Vein endothelial cell (primary cell): ENCODE data around the gene FABP3. TPM values are rescaled to one million over a fixed set of nuclear protein-coding genes. Genes with fewer than 3 reads are reported as not detected.

Experiments used
- total RNA-seq: library from RNA; depleted of rRNA; stranded (reverse); fragments of >200 nt; gene quantifications from 2 replicates; pipeline ENCODE4 v1.2.3, GENCODE V29; 2012

Gene FABP3
- 0.65 and 0.86 TPM in 2 replicates for total RNA-seq

DNA sequence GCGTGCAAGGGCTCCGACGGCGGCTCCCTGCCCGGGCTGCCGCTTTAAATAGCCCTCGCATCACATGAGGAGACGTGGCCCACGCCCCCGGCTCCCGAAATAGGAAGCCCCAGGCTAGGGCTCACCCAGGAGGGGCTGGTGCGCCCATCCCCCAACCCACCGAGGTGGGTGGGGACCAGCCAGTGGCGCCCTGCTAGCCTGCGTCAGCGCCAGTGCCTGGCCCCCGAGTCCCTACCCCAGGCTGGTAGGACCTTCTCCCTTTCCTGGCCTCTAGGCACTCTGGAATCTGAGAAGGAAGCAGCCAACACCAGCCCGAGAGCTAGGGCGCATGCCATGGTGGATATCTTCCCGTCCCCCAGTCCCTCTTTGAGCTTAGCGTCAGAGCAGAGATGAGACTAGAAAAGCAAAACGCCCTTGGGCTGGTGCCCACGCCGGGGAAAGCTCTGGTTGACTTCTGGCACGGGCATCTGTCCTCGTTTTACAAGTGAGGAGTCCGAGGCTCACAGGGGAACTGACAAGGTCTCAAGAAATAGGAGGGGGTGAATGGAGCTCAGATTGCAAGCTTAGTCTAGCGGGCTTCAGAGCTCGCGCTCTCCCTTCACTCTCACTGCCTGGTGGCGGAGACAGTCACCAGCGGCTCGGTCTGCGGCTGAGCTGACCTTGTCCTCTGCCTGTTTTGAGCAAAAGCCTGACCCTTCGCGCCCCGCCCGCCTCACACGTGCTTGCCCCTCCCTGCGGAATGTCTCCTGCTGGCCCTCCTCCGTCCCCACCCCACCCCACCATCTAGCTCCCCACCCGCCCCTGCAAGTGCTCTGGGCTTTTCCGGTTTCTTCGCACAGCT is at the start of gene FABP3:
Gene FABP3, minus strand, starts transcription at position 21 of the 841 bp plus-strand sequence. CDS start 62 bp downstream, outside the sequence.

DNA sequence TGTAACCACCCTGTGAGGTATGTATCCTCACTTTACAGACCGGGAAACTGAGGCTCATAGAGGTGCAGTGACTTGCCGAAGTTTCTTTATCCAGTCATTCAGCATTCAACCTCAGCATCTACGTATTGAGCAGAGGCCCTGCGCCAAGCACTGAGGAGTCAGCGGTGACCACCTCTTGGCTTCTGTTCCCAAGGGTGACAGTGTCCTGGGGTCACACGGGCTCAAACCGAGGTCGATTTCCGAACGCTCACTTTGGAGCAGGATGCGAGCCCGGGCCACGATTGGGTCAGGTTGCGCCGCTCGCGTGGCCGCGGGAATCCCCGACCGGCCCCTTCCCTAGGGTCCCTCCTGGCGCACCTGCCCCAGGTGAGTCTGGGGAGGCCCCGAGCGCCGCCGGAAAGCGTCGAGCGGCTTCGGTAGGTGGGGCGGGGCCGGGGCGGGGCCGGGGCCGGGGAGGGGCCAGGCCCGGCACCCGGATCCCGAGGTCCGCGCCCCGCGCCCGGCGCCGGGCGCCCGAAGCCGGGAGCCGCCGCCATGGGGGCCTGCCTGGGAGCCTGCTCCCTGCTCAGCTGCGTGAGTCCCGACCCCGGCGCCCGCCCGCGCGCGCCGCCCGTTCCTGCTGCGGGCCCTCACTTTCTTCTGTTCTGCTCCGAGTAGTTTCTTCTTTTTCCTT is 40.0 kb upstream of the FABP3 start, which contains the start of gene SERINC2:
Gene SERINC2, plus strand, starts transcription at position 482 of the 673 bp plus-strand sequence. Its CDS starts 53 bp downstream, at position 535.

Other genes starting within 250 kb of the FABP3 start
- gene NKAIN1, start 133.2 kb downstream of the FABP3 start, total RNA-seq: 0.10 TPM in 1 of 2 replicates, not detected in the other
- 109 and 129 TPM in 2 replicates for gene SNRNP40, start 76.3 kb downstream of the FABP3 start, total RNA-seq
- gene ZCCHC17, start 76.0 kb downstream of the FABP3 start, total RNA-seq: 28.7 and 39.1 TPM in 2 replicates
- gene SERINC2, start 40.1 kb upstream of the FABP3 start, total RNA-seq: 14.6 and 23.2 TPM in 2 replicates
- gene TINAGL1, start 203.4 kb upstream of the FABP3 start, total RNA-seq: 519 and 655 TPM in 2 replicates
- 1.3 and 2.0 TPM in 2 replicates for gene HCRTR1, start 244.6 kb upstream of the FABP3 start, total RNA-seq